GM12872 (cell line): ENCODE results near the gene CST5.

Experiments used
- CTCF ChIP-seq: IDR thresholded peaks from 3 replicates; pipeline ENCODE4 v1.5.1; 2011; ENCODE audit warnings: low read depth, mild to moderate bottlenecking, low read length, moderate library complexity; ENCODE audit not compliant: insufficient read depth

Gene CST5

DNA sequence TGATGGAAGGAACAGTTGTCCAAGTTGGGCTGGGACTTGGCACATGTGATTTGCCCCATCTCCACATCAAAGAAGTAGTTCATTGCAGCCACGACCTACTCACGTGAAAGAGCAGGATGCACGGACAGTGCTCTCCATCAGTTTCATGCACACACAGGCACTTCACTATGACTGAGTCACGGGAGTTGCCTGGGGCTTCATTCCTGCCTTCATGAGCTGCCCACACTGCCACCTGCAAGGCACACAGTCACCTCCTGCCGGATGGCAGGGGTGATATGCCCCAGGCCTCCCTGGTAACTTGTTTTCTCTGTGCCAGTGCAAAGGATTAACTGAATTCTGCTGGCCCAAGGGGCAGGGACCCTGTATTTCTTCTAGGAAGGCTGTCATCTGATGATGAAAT, 22.8 kb downstream of the CST5 start:
- TF ChIP-seq CTCF = no peak

DNA sequence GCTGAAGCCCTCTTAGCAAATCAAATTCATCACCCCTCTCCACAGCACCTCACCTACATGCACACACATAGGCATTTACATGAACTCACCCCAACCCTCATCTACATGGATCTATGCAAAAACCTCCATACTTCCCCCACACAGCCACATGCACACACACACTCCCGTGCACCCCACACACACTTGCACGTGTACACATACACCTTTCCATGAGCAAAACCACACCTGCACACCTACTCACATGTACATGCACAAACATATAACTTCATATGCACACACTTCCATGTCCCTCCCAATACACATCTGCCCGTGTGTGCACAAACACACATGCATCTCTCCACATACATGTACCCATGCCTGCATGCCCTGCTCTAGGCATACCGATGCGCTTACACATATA, 23.3 kb downstream of the CST5 start:
- TF ChIP-seq CTCF = no peak

DNA sequence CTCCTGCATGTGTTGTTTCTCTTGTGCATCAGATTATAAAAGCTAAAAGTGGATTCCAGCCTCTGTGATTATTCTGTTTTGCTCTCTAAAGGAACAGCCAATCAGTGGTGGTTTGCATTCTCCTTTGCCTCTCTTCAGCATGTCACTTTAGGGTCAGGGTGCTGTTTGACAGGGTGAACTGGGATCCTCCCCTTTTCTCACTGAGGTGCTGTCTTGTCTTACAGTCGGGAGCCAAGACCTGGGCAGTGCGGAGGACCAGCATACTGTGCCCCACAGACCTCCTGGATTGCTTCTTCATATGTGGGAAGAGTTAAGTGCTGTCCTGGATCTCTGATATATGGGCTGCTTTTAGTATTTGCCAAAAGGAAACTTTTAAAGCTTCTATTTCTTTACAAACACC, 37.9 kb downstream of the CST5 start:
- no peak for TF ChIP-seq CTCF

DNA sequence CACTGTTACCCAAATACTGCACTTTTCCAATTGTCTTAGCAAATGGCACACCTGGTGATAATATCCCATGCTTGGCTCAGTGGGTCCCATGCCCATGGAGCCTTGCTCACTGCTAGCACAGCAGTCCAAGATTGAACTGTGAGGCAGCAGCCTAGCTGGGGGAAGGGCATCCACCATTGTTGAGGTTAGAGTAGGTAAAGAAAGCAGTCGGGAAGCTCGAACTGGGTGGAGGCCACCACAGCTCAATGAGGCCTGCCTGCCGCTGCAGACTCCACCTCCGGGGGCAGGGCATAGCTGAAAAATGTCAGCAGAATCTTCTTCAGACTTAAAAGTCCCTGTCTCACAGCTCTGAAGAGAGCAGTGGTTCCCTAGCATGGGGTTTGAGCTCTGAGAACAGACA, 43.8 kb downstream of the CST5 start:
- no peak for TF ChIP-seq CTCF

GRCh38 chr20:23832775-23833513, 46.6 kb downstream of the CST5 start:
- no peak for TF ChIP-seq CTCF

DNA sequence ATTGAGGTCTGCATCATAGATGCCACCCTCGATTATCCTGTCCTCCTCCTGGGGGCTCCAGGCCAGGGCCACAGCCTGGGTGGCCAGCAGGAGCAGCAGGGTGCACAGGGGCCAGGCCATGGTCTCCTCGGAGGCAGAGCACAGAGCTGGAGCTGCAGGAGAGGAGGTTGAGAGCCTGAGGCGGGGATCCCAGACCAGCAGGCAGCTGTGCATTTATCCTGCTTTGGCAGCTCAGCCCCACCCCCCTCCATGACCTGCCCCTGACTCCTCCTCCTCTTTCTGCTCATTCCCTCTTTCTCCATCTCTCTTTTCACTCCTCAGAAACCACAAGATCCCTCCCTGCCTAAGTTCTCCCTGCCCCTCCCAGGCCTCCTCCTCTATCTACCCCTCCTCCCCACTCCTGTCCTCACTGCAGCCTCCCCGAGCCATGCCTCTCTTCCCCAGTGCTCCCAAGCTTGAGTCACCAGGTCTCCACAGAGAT, 53.0 kb downstream of the CST5 start, which contains the start of gene CST2:
Gene CST2, minus strand, starts transcription at position 189 of the 481 bp plus-strand sequence. Its CDS starts 69 bp downstream, at position 120.
- no peak for TF ChIP-seq CTCF
